K562 (cell line): ENCODE data around the gene DRG1. TPM values are rescaled to one million over a fixed set of nuclear protein-coding genes. Genes with fewer than 3 reads are reported as not detected.

Experiments
- ATAC-seq: fragments of 200-7000 bp; cut with Tn5 transposase; 3 replicates; pipeline ENCODE4 v1.9.1; 2020; ENCODE audit warnings: moderate library complexity
- BruUV-seq: library from RNA; stranded (reverse); fragments of 400-500 nt; replicated peaks from 2 replicates; lab custom pipeline; 2021; lab: Mats Ljungman, UMichigan
- CTCF ChIA-PET: fragments of 300-600 bp; formaldehyde crosslinking; extraction: SDS; loops from one replicate; lab custom pipeline; 2021; ENCODE audit warnings: low intra/inter-chr PET ratio; lab: Yijun Ruan, JAX
- POLR2A ChIA-PET: fragments of 300-600, 350-650 bp; sonication (Branson Sonifier 250); formaldehyde crosslinking; extraction: SDS; loops from one replicate; lab custom pipeline; 2021; ENCODE audit warnings: antibody characterized with exemption, inconsistent platforms; lab: Yijun Ruan, JAX
- DNase-seq, 4 experiments: peaks; one replicate each; pipeline versions ENCODE4 v3.0.0 to v3.0.0-alpha.2; 2011 to 2018; ENCODE audit warnings: low spot score in 3 of 4, mixed read lengths in 3 of 4; ENCODE audit errors: extremely low read depth in 1 of 4
- FAIRE-seq: peaks from 2 replicates; lab custom pipeline; 2011; peaks lifted over from hg19 to GRCh38; lab: Jason Lieb, UNC
- H2AFZ ChIP-seq: 2 replicates; pipeline ENCODE4 v1.6.0; 2011; ENCODE audit warnings: low read depth, low read length, control low read depth, inconsistent platforms
- H3K27ac ChIP-seq: fragments of 200-600 bp; 3 replicates; pipeline ENCODE4 v1.8.0; 2011; ENCODE audit warnings: low read depth, mild to moderate bottlenecking, control low read depth, inconsistent platforms, low read length, moderate library complexity, mixed read lengths; ENCODE audit errors: extremely low read depth
- H3K27me3 ChIP-seq, 2 experiments: fragments of 300-600 bp in 1 of 2; 2 replicates in 1 of 2; 3 replicates in 1 of 2; pipeline versions ENCODE4 v1.6.0 to v1.8.0; 2011; ENCODE audit warnings: inconsistent platforms in 2 of 2, low read length in 2 of 2, mild to moderate bottlenecking in 1 of 2, mixed read lengths in 1 of 2, moderate library complexity in 1 of 2; ENCODE audit not compliant: control insufficient read depth in 2 of 2, insufficient read depth in 2 of 2
- H3K36me3 ChIP-seq: fragments of 300-600 bp; 3 replicates; pipeline ENCODE4 v1.8.0; 2011; ENCODE audit warnings: mild to moderate bottlenecking, low read length, inconsistent platforms; ENCODE audit not compliant: control insufficient read depth, insufficient read depth
- H3K4me1 ChIP-seq, 2 experiments: fragments of 200-600 bp in 1 of 2; replicated peaks in 1 of 2; 2 replicates in 1 of 2; 3 replicates in 1 of 2; pipeline versions ENCODE4 v1.5.1 to v1.8.0; 2011; ENCODE audit warnings: inconsistent platforms in 2 of 2, low read length in 2 of 2, mild to moderate bottlenecking in 1 of 2, mixed read lengths in 1 of 2, moderate library complexity in 1 of 2; ENCODE audit not compliant: control insufficient read depth in 2 of 2, insufficient read depth in 2 of 2
- H3K4me2 ChIP-seq: 2 replicates; pipeline ENCODE4 v1.6.1; 2011; ENCODE audit warnings: low read length, control low read depth, inconsistent platforms, mixed read lengths; ENCODE audit not compliant: insufficient read depth
- H3K4me3 ChIP-seq: fragments of 200-600 bp; sonication (generic), shearing (Covaris generic); 2 replicates; pipeline ENCODE4 v1.5.1; 2016; ENCODE audit warnings: control low read depth, inconsistent platforms
- H3K79me2 ChIP-seq: fragments of 200-600 bp; 3 replicates; pipeline ENCODE4 v1.8.0; 2011; ENCODE audit warnings: low read length, inconsistent platforms; ENCODE audit not compliant: control insufficient read depth, insufficient read depth
- H3K9ac ChIP-seq, 2 experiments: 2 replicates each; pipeline versions ENCODE4 v1.6.0 to v1.6.1; 2011; ENCODE audit warnings: low read depth in 2 of 2, low read length in 2 of 2, control low read depth in 1 of 2, inconsistent platforms in 1 of 2, mild to moderate bottlenecking in 1 of 2, mixed read lengths in 1 of 2; ENCODE audit not compliant: insufficient read depth in 1 of 2
- H3K9me1 ChIP-seq: one replicate; pipeline ENCODE4 v1.6.0; 2011; ENCODE audit warnings: inconsistent platforms, mild to moderate bottlenecking, low read length, moderate library complexity; ENCODE audit not compliant: control insufficient read depth, insufficient read depth
- H3K9me3 ChIP-seq: replicated peaks from 2 replicates; pipeline ENCODE4 v1.5.1; 2011; ENCODE audit warnings: low read depth, low read length, inconsistent platforms; ENCODE audit not compliant: control insufficient read depth, insufficient read depth
- H4K20me1 ChIP-seq: replicated peaks from 2 replicates; pipeline ENCODE4 v1.6.1; 2011; ENCODE audit warnings: low read length, inconsistent platforms, mixed read lengths; ENCODE audit not compliant: control insufficient read depth, insufficient read depth
- GABPA ChIP-seq: fragments of 200-800 bp; sonication (Bioruptor generic); conservative IDR thresholded peaks from 2 replicates; pipeline ENCODE4 v1.6.1; 2016; ENCODE audit warnings: low read depth, missing genetic modification characterization, missing compliant biosample characterization
- IFI16 ChIP-seq: fragments of 250-450 bp; sonication (Bioruptor Pico); IDR thresholded peaks from 2 replicates; pipeline ENCODE4 v2.1.2; 2022; ENCODE audit warnings: mild to moderate bottlenecking, inconsistent platforms
- LARP7 ChIP-seq: fragments of 450-650 bp; IDR thresholded peaks from 2 replicates; pipeline ENCODE4 v1.6.1; 2016
- POLR2AphosphoS2 ChIP-seq: IDR thresholded peaks from 2 replicates; pipeline ENCODE4 v1.6.1; 2012; ENCODE audit warnings: low read length, improper control_type of control experiment
- RBM14 ChIP-seq: fragments of 200-400 bp; formaldehyde crosslinking; IDR thresholded peaks from 2 replicates; pipeline ENCODE4 v1.6.1; 2018; ENCODE audit warnings: low read depth, mild to moderate bottlenecking, low read length, moderate library complexity, borderline replicate concordance; ENCODE audit not compliant: insufficient read depth
- SMAD3 ChIP-seq: fragments of 450-650 bp; formaldehyde crosslinking; conservative IDR thresholded peaks from 2 replicates; pipeline ENCODE4 v1.4.0; 2020; ENCODE audit warnings: mild to moderate bottlenecking
- ZNF586 ChIP-seq: fragments of 450-650 bp; formaldehyde crosslinking; conservative IDR thresholded peaks from 2 replicates; pipeline ENCODE4 v1.4.0; 2020; ENCODE audit warnings: mild to moderate bottlenecking, moderate library complexity
- ZNF668 ChIP-seq: fragments of 250-450 bp; sonication (Bioruptor Pico); IDR thresholded peaks from 2 replicates; pipeline ENCODE4 v1.8.0; 2022; ENCODE audit warnings: mild to moderate bottlenecking, inconsistent platforms
- WGBS: fragments of 100-300 bp; shearing (Covaris generic); methylation state at CpG from one replicate; pipeline ENCODE4 v1.1.6; 2016; ENCODE audit warnings: low coverage, mixed read lengths; ENCODE audit not compliant: insufficient coverage; ENCODE audit errors: missing lambda C conversion rate; 5-methylcytosine and 5-hydroxymethylcytosine counted together
- in situ Hi-C: fragments of 300-500 bp; cut with MboI; formaldehyde crosslinking; loops from 4 replicates; pipeline ENCODE4 v1.15.0; 2018; ENCODE audit warnings: inconsistent platforms, mixed read lengths
- intact Hi-C: fragments of 100-400 bp; cut with micrococcal nuclease; formaldehyde crosslinking; loops from 2 replicates; pipeline ENCODE4 v1.14.2; 2022
- polyA plus RNA-seq, 8 experiments: library from polyadenylated mRNA; depleted of rRNA in 4 of 8; stranded (reverse) in 5 of 8; unstranded in 3 of 8; fragments of >200 nt; fragmentation: Nextera tagmentation in 2 of 8; fragmentation: Illumina TruSeq in 1 of 8; extraction: Ambion mirVana in 2 of 8; extraction: Trizol in 1 of 8; gene quantifications; 2 replicates each; pipeline versions ENCODE4 v1.2.1 to v1.2.3, GENCODE V29; 2011 to 2014; ENCODE audit warnings: inconsistent platforms in 1 of 8, missing spikeins in 1 of 8
- total RNA-seq, 7 experiments: library from RNA; depleted of rRNA in 6 of 7; stranded (reverse); fragments of >200 nt in 6 of 7; fragmentation: Illumina TruSeq in 2 of 7; extraction: Trizol in 2 of 7; gene quantifications; 2 replicates each; pipeline versions ENCODE4 v1.2.1 to v1.2.3, GENCODE V29; 2011 to 2021; ENCODE audit warnings: low replicate concordance in 1 of 7

Gene DRG1
- total and polyA plus RNA-seq, 9 of the 15 experiments (the other 6 are each of a cell fraction or from before 2014, with no cell fraction given), result 76.4 to 211 (median 93.3) TPM

GRCh38 chr22:31448382-31448781 lies 49.0 kb downstream of the DRG1 start:
- no peak for FAIRE-seq
- H3K79me2 ChIP-seq, result no peaks in the 10 kb centered on the region
- WGBS, result 81% methylated on average over 2 of the region's 2 CpGs
- H3K4me3 ChIP-seq, result no peak overlapping the region
- DNase-seq, result no peak
- H3K36me3 ChIP-seq, result peaks cover 52% of the 10 kb centered on the region; the same call in 2 of the 3 replicates
- TF ChIP-seq IFI16 (CRISPR knock-in tag) (no peak), SMAD3 (CRISPR knock-in tag) (no peak), ZNF668 (no peak), GABPA (tag) (no peak), ZNF586 (CRISPR knock-in tag) (no peak), RBM14 (no peak), LARP7 (no peak), POLR2AphosphoS2 (no peak)
- no TSS peak for BruUV-seq
- intact Hi-C loops (no loop called here), in situ Hi-C loops (no loop called here)
- no peak overlapping the region for H3K9ac ChIP-seq
- no peaks in the 10 kb centered on the region for H3K4me1 ChIP-seq
- no peaks in the 10 kb centered on the region for H3K27me3 ChIP-seq
- H3K27ac ChIP-seq, result no peak overlapping the region
- no peak overlapping the region for H3K4me2 ChIP-seq
- ChIA-PET CTCF (no interaction called here), POLR2A (interaction anchor here (0.7 to 1.4 kb wide), 2 partner anchors 9 to 500 kb away, joined by 3 to 4 read pairs; no protein-coding TSS in a partner anchor)
- H3K9me1 ChIP-seq, result no peaks in the 10 kb centered on the region
- no peaks in the 10 kb centered on the region for H3K9me3 ChIP-seq
- H2AFZ ChIP-seq, result no peak overlapping the region
- no peaks in the 10 kb centered on the region for H4K20me1 ChIP-seq
- no peak for ATAC-seq
